NCI-H446 treated with DMSO at 0.1 percent for 48 hours (cell line): ENCODE results near the gene PDCD1LG2.
A peak's percentile ranks its signal among the peaks of the same experiment; 100 is the strongest.
"Not testable (repeated sequence)": the region's sequence is repeated elsewhere in the genome, so short reads cannot be mapped to it uniquely, and the experiment has no call there.

Experiments used
- DNase-seq: peaks from one replicate; lab custom pipeline; 2025; lab: John Stamatoyannopoulos, UW

Gene PDCD1LG2

DNA sequence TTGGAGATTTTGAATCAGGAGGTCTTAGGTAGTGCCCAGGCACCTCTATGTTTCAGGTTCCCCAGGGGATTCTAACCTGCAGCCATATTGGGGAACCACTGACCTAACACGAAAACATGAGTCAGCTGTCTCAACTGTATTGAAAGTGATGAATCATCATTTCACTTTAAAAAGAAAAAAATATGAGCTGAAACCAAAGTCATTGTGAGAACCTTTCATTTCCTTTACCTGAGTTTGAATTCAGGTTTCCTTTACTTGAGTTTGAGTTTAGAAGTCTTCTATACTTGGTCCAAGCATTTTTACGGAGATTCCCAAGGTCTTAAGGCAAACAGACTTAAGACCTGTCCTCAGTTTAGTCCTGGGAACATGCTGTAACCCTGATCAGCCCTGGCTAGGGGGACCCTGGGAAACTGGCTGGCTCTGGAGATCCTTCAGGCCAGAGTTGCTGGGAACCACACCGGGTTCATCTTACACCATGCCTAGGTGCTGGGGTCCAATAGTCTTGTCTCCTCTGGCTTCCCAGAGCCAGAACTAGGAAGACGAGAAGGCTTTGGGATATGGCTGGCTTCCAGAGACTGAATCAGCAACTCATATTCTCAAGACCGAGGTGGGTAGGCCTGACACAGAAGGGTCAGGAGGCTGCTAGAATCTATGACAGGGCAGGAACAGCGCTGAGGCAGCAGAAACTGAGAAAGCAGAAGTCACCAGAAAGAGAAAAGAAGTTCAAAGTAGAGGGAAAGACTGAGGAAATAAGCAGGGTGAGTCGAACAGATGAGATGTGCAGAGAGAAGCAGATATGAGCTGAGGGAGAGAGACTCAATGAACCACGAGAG is 16.4 kb upstream of the PDCD1LG2 start:
- DNase-seq: no peak

DNA sequence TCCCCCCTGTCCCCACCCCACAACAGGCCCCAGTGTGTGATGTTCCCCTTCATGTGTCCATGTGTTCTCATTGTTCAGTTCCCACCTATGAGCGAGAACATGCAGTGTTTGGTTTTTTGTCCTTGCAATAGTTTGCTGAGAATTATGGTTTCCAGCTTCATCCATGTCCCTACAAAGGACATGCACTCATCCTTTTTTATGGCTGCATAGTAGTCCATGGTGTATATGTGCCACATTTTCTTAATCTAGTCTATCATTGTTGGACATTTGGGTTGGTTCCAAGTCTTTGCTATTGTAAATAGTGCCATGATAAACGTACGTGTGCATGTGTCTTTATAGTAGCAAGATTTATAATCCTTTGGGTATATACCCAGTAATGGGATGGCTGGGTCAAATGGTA is 15.6 kb upstream of the PDCD1LG2 start:
- DNase-seq: not testable (repeated sequence)

DNA sequence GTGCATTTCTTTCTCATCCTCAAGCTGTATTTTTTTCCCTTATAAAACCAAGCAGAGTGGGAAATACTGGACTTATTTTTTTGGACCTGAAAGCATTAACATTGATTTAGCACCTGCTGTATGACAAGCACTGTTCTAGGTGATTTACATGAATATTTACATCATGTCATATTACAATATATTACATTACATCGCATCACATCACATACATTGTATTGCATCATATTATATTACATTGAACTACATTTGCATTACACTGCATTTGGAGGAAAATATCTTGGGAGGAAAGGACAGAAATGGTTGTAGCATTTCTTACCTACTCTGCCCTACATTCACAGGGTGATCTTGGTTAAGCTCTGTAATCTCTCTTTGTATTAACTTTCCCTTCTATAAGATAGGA is 11.2 kb upstream of the PDCD1LG2 start:
- DNase-seq: no peak

DNA sequence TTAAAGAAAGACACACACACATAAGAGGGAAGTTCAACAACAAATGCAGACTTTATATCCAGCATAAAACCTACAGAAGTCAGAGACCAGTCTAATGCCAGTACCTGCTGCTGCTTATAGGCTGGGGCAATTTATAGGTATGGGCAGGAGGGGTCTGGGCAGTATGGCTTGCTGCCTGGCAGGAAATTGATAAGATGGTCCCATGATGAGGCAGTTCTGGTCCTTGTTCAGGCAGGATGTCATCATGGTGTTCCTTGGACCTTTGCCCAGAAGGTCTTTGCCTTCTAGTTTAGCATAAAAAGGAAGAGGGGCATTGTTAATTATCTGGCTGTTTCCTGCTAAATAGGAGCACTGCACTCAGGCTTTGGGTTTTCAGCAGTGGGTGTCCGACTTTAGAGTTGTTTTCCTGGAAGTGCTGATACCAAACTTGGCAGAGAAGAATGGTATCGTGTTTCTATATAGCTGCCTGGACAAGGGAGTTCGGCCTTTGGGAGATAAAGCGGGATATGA is 10.4 kb upstream of the PDCD1LG2 start:
- DNase-seq: no peak

DNA sequence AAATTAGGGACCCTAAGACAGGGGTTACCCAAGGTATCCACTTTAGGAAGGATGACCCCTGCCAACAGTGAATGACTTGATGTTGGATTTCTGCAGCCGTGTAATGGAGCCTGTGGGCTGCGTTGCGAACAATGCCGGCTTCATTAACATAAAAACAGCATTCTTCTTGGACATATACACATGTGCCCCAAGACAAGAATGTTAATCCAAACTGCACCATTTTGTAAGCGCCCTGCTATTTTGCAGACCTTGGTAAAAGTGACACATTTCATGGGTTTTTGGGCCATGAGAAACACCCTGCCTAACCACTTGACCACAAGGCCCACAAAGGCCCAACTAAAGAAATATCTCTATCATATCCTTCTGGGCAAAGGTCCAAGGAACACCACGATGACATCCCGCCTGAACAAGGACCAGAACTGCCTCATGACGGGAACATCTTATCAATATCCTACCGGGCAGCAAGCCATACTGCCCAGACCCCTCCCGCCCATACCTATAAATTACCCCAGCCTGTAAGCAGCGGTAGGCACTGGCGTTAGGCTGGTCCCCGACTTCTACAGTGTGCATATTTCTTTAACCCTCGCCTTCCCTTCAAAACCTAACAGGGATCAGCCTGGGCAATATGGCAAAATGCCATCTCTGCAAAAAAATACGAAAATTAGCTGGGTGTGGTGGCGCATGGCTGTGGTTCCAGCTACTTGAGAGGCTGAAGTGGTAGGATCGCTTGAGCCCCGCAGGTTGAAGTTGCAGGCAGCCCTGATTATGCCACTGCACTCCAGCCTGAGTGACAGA is 9.7 kb upstream of the PDCD1LG2 start:
- DNase-seq: no peak

DNA sequence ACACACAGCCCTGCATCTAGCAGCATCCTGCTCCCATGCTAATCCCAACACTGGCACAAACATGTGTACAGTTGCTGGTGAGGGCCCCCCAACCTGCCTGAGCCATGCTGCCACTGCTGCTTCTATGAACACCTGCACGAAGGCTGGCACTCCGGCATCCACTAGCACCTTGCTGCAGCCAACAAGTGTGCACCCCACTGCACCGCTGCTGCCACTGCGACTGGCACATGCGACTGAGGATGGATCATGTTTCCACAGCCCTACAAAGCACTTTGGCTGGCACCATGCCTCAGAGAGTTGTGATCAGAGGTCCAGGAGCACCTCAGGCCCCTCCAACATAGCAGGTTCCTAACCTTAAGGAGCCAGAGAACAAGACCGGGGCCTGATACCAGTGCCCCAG is 7.8 kb upstream of the PDCD1LG2 start:
- no peak for DNase-seq

DNA sequence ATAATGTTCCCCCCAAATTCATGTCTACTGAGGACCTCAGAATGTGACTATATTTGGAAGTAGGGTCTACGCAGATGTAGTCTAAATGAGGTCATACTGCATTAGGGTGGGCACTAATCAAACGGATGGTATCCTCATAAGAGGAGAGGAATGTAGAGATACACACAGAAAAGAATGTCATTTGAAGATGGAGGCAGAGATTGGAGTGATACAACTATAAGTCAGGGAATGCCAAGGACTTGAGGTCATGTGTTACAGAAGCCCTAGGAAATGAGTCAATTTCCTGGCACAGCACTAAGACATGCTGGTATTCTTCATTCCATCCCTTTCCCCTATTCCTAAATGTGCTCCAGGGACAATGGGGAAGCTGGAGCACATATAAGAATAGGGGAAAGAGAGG is 758 bp upstream of the PDCD1LG2 start:
- DNase-seq: no peak

DNA sequence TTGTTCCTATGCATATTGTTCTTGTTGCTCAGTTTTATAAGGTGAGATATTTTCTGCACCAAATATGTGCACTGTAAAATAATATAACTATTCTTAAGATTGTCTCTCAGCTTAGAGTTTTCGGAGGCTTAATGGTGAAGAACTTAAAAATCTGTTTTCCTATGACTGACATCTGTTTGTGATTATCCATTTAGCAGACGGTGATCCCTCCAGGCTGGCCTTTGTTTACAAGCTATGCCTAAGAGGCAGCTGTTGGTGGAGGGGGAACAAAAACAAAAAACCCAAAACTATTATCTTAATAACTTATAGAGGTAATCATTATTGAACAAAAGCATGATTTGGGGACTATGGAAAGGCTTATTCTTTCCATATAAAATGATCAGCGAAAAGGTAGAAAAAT is 658 bp downstream of the PDCD1LG2 start:
- DNase-seq: peak; percentile 9

DNA sequence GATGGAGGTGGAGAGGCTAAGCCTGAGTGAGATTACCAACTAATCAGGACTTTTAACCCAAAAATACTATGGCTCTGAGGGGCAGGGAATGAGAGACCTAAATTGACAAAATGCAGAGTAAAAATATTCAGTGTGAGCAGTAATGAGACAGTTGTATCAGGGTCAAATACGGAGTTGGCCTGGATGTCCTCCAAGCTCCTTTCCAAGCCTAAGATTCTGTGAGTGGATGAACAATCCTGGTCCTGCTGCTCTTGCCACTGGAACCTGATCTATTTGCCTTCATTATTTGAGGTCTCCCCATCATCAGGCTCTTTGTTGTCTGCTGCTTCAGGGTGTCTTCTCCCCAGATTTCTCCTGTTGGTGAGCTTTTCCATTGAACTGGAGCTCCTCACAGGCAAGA is 1.1 kb downstream of the PDCD1LG2 start:
- DNase-seq: no peak

DNA sequence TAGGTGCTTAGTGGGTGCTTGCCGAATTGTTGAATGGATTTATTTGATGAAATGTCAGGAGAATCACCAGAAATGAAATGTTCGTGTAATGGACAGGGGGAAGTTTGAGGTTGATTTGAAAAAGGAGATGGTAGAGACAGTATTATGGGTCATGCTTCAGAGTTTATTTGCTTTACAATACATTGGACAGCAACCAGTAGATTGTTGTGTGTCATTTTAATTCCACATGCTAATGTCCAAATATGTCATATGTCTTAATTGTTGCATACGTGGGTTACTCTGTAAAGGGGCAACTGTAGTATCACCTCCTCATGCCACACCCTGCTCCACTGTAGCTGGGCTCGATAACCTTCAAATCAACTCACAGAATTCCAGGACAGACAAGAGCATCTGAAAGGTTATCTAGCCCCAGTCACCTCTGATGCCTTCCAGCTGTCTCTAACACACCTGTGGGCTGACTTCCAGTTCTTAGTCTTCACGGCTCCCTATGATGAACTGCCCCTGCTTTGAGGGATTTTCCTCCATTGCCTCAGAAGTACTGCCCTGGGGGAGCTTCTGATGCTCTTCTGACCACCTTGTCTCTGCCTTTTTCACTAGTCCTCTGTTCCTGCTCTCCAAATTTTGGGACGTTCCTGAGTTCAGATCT is 1.7 kb downstream of the PDCD1LG2 start:
- no peak for DNase-seq

DNA sequence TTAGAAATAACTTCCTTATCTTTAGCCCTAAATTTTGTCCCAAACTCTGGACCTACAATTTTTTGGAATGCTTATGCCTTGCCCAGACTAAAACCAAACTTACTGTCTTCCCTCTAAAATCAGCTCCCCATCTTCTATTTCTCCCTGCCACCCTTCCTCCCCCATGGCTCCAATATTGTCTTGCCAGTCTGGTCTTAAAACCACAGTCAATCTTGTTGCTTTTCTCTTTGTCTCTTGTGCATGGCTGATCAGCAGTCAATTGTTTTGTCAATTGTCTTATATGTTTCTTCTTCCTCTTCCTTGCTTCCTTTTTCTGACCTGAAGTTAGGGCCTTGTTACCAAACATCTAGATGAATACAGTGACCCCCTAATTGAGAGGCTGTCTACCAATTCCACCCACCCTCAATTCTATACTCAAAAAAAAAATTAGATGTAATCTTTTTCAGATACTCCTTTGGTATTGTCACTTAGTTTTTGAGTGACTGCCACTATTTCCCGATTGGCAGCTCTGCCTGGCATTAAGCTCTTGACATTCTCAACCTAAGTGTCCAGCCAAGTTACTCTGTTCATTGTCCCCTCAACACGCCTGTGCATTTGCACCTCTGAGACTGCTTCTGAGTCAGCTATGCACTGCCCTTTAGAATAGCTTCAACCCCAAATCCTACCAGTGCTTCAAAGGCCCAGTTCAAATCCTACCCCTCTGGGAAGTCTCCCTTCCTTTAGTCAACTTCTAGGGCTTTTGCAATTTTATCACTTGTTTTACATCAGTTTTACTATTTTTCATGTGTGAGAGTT is 2.5 kb downstream of the PDCD1LG2 start:
- DNase-seq: no peak

DNA sequence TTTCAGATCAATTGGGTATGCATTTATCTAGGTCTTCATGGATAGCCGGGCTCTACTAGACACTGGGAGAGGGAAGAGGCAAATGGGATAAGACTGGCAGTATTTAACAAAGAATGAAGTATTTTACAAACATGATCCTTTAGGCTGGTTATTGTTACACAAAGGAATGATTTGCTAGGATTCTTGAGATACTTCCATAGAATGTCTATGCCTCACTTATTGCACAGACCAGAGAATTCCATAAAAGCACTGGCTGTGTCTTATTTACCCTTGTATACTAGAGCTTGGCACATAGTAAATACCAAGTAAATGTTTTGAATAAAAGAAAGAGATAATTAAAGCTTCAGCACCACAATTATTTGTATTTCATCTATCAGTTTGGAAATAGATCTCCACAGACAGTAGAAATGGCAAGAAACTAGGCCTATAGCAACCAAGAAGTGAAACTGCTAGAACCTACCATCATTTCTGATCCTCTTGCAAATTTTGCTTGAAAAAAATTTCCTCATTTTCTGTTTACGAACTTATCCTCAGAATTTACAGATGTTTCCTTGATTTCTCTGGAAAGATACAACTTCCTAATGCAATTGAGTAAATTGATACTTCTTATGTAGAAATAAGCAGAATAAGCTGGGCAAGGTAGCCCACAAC is 3.8 kb downstream of the PDCD1LG2 start:
- no peak for DNase-seq

DNA sequence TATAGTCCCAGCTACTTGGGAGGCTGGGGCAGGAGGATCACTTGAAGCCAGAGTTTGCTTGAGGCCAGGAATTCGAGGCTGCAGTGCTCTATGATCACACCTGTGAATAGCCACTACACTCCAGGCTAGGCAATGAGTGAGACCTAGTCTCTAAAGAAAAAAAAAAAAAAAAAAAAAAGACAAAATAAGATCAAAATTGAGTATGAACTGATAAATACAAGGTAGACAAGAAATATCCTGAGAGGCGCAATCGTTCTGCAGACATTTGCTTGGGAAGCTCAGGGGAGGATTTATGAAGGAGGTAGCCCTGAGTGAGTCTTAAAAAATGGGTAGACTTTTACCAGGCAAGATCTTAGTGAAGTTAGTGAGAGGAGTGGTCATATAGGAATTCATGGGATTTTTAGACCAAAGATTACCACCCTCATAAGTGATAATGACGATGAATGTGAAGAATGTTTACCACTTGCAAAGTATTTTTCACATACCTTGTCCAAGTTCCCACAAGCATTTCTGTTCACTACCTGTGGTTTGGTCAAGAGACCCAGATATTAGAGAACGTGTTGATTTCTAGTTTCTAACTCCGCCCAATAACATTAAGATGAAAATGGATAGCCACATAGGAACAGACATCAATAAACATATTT is 4.4 kb downstream of the PDCD1LG2 start:
- no peak for DNase-seq

DNA sequence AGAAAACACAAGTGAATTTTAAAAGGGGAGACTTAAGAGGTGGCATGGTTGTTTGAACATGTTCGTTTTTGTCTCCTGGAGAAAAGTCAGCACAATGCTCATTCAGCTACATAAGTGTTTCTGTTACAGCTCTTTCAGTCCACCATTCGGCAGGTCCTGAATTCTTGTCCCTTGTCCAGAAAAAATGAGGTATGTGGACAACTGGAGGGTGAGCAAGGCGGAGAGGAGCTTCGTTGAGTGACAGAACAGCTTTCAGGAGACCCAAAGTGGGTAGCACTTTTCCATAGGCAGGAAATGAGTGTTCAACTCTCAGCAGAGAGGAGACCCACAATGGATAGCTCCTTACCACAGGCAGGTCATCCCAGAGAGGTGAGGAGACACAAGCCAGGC is 4.9 kb downstream of the PDCD1LG2 start:
- no peak for DNase-seq

DNA sequence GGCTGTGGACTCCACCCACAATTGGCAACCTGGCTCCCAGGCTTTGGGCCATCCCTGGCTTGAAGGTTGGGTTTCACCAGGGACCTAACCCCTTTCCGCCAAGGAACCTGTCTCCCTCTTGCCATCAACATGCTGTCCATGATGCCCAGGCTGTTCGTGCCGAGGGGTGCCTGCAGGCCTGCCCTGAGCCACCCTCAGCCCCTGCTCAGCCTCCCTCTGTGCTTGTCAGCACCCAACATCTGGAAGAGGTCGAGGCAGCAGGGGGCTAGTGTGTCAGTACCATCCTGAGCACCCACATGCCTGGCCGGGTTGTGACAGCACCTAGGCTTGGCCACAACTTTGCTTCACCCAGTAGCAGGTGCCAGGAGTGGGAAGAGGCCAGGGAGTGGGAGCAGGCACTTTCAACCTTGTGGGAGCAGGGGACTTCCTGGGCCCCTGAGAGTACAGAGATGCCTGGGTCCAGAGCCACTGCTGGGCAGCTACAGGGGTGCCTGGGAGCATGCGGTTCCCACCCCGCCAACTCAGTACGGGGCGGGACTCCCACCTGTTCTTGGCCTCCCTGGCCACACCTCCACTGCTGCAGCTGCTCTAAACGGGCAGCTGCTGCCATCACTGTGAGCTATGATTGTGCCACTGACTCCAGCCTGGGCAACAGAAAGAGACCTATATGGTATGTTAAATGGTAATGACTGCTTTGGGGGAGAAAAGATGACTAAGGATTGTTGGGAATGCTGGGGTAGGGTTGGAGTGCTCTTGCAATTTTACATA is 6.3 kb downstream of the PDCD1LG2 start:
- no peak for DNase-seq

DNA sequence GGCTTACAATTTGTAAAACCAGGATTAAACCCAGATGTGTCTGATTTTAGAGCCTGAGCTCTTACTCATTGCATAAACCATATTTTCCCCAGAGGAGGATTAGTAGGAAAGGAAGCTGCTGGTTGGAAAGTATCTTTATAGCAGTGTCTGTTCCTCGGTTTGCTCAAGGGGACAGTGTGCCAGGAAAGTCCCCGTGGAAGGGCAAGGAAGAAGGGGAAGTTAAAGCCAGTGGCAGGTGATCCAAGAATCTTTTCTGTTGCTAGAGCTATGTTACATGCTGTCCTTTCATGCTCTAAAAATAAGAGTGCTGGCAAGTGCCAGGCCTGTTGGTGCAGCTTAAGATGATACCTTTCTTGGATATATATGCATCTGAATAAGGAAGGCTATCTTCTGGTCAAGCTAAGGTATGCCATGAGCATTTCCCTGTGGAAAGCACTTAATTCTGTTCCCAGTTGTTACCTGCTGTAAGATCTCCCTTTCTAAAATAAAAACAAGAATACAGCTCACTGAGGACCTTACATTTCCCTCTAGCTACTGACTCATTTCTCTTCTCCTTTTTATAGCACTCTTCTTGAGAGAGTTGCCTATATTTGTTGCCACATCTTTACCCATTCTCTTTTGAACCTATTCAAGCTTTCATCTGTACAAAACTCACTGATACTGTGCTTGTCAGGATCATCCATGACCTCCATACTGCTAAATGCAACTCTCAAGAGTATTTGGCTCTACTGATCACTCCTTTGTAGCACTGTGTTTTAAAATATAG is 8.0 kb downstream of the PDCD1LG2 start:
- no peak for DNase-seq

DNA sequence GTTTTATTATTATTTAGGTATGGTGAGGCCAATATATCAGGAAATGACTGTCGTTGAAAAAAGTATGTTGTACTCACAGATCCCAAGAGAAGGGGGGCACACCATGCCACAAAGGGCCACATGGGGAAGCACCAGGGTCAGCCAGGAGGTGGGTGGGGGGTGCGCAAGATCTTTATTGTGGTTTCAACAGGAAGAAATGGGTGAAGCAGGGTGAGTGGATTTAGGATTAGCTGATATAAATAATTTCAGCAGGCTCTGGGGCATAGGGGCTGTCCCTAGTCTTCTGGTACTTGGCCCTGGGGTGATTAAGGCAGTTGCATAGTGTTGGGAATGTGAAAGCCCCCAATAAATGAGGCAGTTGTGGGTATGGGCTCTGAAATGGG is 8.6 kb downstream of the PDCD1LG2 start:
- no peak for DNase-seq

DNA sequence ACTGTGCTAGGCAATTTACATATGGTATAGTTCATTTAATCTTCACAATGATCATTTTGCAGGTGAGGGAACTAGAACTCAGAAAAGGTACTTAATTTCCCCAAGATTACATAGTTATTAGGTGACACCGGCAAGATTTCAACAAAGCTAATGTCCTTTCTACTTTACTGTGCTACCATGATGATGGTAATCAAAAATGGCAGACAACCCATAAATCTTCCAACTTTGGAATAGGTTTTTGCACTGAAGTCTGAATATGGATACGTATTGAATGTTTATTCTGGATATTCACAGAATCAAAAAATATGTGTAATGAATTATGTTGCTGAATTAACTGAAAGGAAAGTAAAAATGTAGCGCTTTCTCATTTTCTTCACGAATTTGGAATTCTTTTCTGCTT is 13.8 kb downstream of the PDCD1LG2 start:
- DNase-seq: no peak

DNA sequence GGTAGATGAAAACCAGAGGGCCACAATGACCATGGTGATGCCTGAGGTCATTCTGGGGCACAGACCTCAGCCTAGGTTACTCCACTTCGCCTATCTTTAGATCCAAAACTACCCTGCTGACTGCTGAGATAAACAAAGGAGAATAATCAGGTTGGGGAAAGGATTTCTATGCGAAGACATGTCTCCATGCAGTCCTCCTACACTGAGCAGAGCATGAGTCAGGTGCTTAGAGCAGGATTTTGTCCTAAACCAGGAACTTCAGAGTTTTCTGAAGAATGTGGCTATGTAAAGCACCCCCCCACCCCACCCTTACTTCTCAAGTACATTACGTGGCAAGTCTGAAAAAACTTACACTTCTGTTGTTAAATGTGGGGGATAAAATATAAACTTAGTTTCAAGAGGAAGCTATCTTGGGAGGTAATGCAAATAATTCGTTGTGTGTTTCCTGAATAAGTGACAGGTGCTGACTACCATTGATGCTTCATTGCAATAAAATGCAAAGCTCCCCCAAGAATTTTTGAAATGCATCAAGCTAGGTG is 19.4 kb downstream of the PDCD1LG2 start:
- no peak for DNase-seq
